Neural progenitor cell (in vitro differentiated cells): ENCODE results near the gene UVSSA.

Experiments
- CTCF ChIP-seq: fragments of 200-600 bp; sonication (generic); IDR thresholded peaks from 2 replicates; pipeline ENCODE4 v1.5.1; 2017; ENCODE audit warnings: antibody characterized with exemption, mild to moderate bottlenecking
- EZH2 ChIP-seq: fragments of 200-600 bp; sonication (generic); IDR thresholded peaks from 2 replicates; pipeline ENCODE4 v1.6.1; 2017; ENCODE audit warnings: antibody characterized with exemption, mild to moderate bottlenecking, moderate library complexity
- EZH2phosphoT487 ChIP-seq: fragments of 200-600 bp; sonication (generic); IDR thresholded peaks from 2 replicates; pipeline ENCODE4 v1.6.1; 2017; ENCODE audit warnings: antibody characterized with exemption

GRCh38 chr4:1419708-1420107, 72.7 kb downstream of the UVSSA start:
- TF ChIP-seq EZH2phosphoT487, result no peak
- no peak for TF ChIP-seq CTCF
- no peak for TF ChIP-seq EZH2
